H9 (cell line): ENCODE measurements around the gene CC2D2B. TPM values are rescaled to one million over a fixed set of nuclear protein-coding genes. Genes with fewer than 3 reads are reported as not detected.

Source experiments
- DNase-seq: peaks from one replicate; pipeline ENCODE4 v3.0.0-alpha.2; 2017
- H2AFZ ChIP-seq: one replicate; pipeline ENCODE4 v1.6.1; 2013; ENCODE audit warnings: mild to moderate bottlenecking, low read length, control low read depth, moderate library complexity
- H2AK5ac ChIP-seq: 2 replicates; pipeline ENCODE4 v1.6.1; 2013; ENCODE audit warnings: low read length, control low read depth, mixed read lengths; ENCODE audit not compliant: insufficient read length
- H2BK120ac ChIP-seq: one replicate; pipeline ENCODE4 v1.6.1; 2013; ENCODE audit warnings: low read depth, mild to moderate bottlenecking, low read length, control low read depth, inconsistent platforms; ENCODE audit not compliant: poor library complexity, severe bottlenecking
- H2BK12ac ChIP-seq: 2 replicates; pipeline ENCODE4 v1.6.1; 2013; ENCODE audit warnings: low read length, control low read depth, mixed read lengths, low read depth; ENCODE audit not compliant: insufficient read length
- H2BK15ac ChIP-seq: 2 replicates; pipeline ENCODE4 v1.6.1; 2013; ENCODE audit warnings: low read depth, low read length, control low read depth
- H2BK20ac ChIP-seq: one replicate; pipeline ENCODE4 v1.6.1; 2013; ENCODE audit warnings: low read depth, mild to moderate bottlenecking, low read length, control low read depth, inconsistent platforms; ENCODE audit not compliant: poor library complexity, severe bottlenecking
- H2BK5ac ChIP-seq: 2 replicates; pipeline ENCODE4 v1.6.1; 2013; ENCODE audit warnings: low read length, control low read depth, mixed read lengths; ENCODE audit not compliant: insufficient read length
- H3K14ac ChIP-seq: 2 replicates; pipeline ENCODE4 v1.6.1; 2013; ENCODE audit warnings: low read length, control low read depth; ENCODE audit not compliant: insufficient read depth
- H3K18ac ChIP-seq: 2 replicates; pipeline ENCODE4 v1.6.1; 2013; ENCODE audit warnings: low read depth, mild to moderate bottlenecking, mixed read lengths, low read length, control low read depth; ENCODE audit not compliant: insufficient read length
- H3K23ac ChIP-seq: 2 replicates; pipeline ENCODE4 v1.6.1; 2013; ENCODE audit warnings: low read length, control low read depth, mixed read lengths, low read depth; ENCODE audit not compliant: insufficient read length
- H3K23me2 ChIP-seq: 2 replicates; pipeline ENCODE4 v1.6.1; 2013; ENCODE audit warnings: low read depth, mild to moderate bottlenecking, mixed read lengths, low read length, control low read depth; ENCODE audit not compliant: insufficient read length, poor library complexity, severe bottlenecking
- H3K27ac ChIP-seq: 2 replicates; pipeline ENCODE4 v1.5.1; 2013; ENCODE audit warnings: low read length, control low read depth, mixed read lengths, low read depth; ENCODE audit not compliant: insufficient read length
- H3K27me3 ChIP-seq: 2 replicates; pipeline ENCODE4 v1.6.1; 2013; ENCODE audit warnings: low read length, control low read depth, inconsistent platforms; ENCODE audit not compliant: insufficient read depth
- H3K4ac ChIP-seq: 2 replicates; pipeline ENCODE4 v1.6.1; 2013; ENCODE audit warnings: low read depth, mild to moderate bottlenecking, control low read depth, inconsistent platforms, low read length, moderate library complexity
- H3K4me1 ChIP-seq: 2 replicates; pipeline ENCODE4 v1.6.1; 2013; ENCODE audit warnings: low read length, control low read depth, inconsistent platforms; ENCODE audit not compliant: insufficient read depth
- H3K4me2 ChIP-seq: 2 replicates; pipeline ENCODE4 v1.6.1; 2013; ENCODE audit warnings: low read length, control low read depth, mixed read lengths; ENCODE audit not compliant: insufficient read length, insufficient read depth
- H3K56ac ChIP-seq: 2 replicates; pipeline ENCODE4 v1.6.1; 2013; ENCODE audit warnings: low read depth, mild to moderate bottlenecking, mixed read lengths, low read length, control low read depth; ENCODE audit not compliant: insufficient read length
- H3K79me1 ChIP-seq: 2 replicates; pipeline ENCODE4 v1.6.1; 2013; ENCODE audit warnings: low read depth, mild to moderate bottlenecking, moderate library complexity, low read length, control low read depth, inconsistent platforms; ENCODE audit not compliant: insufficient read depth, poor library complexity, severe bottlenecking
- H3K79me2 ChIP-seq: 2 replicates; pipeline ENCODE4 v1.6.1; 2013; ENCODE audit warnings: low read length, control low read depth, inconsistent platforms; ENCODE audit not compliant: insufficient read depth
- H3K9ac ChIP-seq: 2 replicates; pipeline ENCODE4 v1.6.1; 2013; ENCODE audit warnings: low read length, control low read depth, mixed read lengths; ENCODE audit not compliant: insufficient read length; ENCODE audit errors: extremely low read depth
- H3K9me3 ChIP-seq: one replicate; pipeline ENCODE4 v1.6.1; 2013; ENCODE audit warnings: low read depth, low read length, inconsistent platforms; ENCODE audit not compliant: control insufficient read depth
- H3T11ph ChIP-seq: one replicate; pipeline ENCODE4 v1.6.1; 2013; ENCODE audit warnings: mild to moderate bottlenecking, low read length, control low read depth, inconsistent platforms
- H4K20me1 ChIP-seq: one replicate; pipeline ENCODE4 v1.6.1; 2013; ENCODE audit not compliant: control insufficient read depth, insufficient read length, insufficient read depth
- H4K5ac ChIP-seq: 2 replicates; pipeline ENCODE4 v1.6.1; 2013; ENCODE audit warnings: low read depth, mild to moderate bottlenecking, mixed read lengths, low read length, control low read depth; ENCODE audit not compliant: insufficient read length
- H4K8ac ChIP-seq: replicated peaks from 2 replicates; pipeline ENCODE4 v1.6.1; 2013; ENCODE audit warnings: low read length, control low read depth, mixed read lengths, low read depth; ENCODE audit not compliant: insufficient read length
- H4K91ac ChIP-seq: 2 replicates; pipeline ENCODE4 v1.6.1; 2013; ENCODE audit warnings: low read depth, mild to moderate bottlenecking, moderate library complexity, mixed read lengths, low read length, control low read depth; ENCODE audit not compliant: insufficient read length
- H3K27ac Mint-ChIP-seq, 3 experiments: 2 replicates in 2 of 3; 3 replicates in 1 of 3; pipeline ENCODE4 v1.8.0; 2020 to 2021; ENCODE audit warnings: mixed read lengths in 3 of 3, mild to moderate bottlenecking in 1 of 3, moderate library complexity in 1 of 3
- H3K27me3 Mint-ChIP-seq: 2 replicates; pipeline ENCODE4 v1.8.0; 2021; ENCODE audit warnings: low read depth, mild to moderate bottlenecking, moderate library complexity, mixed read lengths
- H3K36me3 Mint-ChIP-seq, 3 experiments: 2 replicates in 2 of 3; 3 replicates in 1 of 3; pipeline ENCODE4 v1.8.0; 2020 to 2021; ENCODE audit warnings: low read depth in 3 of 3, mixed read lengths in 3 of 3; ENCODE audit not compliant: insufficient read depth in 1 of 3
- H3K4me1 Mint-ChIP-seq, 2 experiments: 2 replicates each; pipeline ENCODE4 v1.8.0; 2020; ENCODE audit warnings: mixed read lengths in 2 of 2
- H3K4me3 Mint-ChIP-seq, 2 experiments: 2 replicates in 1 of 2; 3 replicates in 1 of 2; pipeline ENCODE4 v1.8.0; 2020 to 2021; ENCODE audit warnings: mild to moderate bottlenecking in 2 of 2, mixed read lengths in 2 of 2, moderate library complexity in 1 of 2
- H3K9me3 Mint-ChIP-seq, 2 experiments: 2 replicates in 1 of 2; 3 replicates in 1 of 2; pipeline ENCODE4 v1.8.0; 2020; ENCODE audit warnings: mild to moderate bottlenecking in 2 of 2, mixed read lengths in 2 of 2, moderate library complexity in 1 of 2
- WGBS: extraction: QIAGEN DNeasy Blood & Tissue Kit; methylation state at CpG from one replicate; pipeline ENCODE4 v1.1.7; 2013; ENCODE audit warnings: missing lambda C conversion rate, low lambda C conversion rate, mixed read lengths; ENCODE audit not compliant: insufficient read length; ENCODE audit errors: extremely low coverage; 5-methylcytosine and 5-hydroxymethylcytosine counted together
- total RNA-seq: library from RNA; stranded (reverse); gene quantifications from 2 replicates; pipeline ENCODE4 v1.2.1, GENCODE V29; 2021
- TF ChIP-seq, protein P1 (sequence below): fragments of 200-600 bp; sonication (generic); conservative IDR thresholded peaks from 3 replicates; pipeline ENCODE4 v1.8.0; 2021; ENCODE audit warnings: antibody characterized with exemption, mild to moderate bottlenecking

CC2D2B gene
- total RNA-seq, 1 experiment from 2014 or later = 0.72 TPM

DNA sequence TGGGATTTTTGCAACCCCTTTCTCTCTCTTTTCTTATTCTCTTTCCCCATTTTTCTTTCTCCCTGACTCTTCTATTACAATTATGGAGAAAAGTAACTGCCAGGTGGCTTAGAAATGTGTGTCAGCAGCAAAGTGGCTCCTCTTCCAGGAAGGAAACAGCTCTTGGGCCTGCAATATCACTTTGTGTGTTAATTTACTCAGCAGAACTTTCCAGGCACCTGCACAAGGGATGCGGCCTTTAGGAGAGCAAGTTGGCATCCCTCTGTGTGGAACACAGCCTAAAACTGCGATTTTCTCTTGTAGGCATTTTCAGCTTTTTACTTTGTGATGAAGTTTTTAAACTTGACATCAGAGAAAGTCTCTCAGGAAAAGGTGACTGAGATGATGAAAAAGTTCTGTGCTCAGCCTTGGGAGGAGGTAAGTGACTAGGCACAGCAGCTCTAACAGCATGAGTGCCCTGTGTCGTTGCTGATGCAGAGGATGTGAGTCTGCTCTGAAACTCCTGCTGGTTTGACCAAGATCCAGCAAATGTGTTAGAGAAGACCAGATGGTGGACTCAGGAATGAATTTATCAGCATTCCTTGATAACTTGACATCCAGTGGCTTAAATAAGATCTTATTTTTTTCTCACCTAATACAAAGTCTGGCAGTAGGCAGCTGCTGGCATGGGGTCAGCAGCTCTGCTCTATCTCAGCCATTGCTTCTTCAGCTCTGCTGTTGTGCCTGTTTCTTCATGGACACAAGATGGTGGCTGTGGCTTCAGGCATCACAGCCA, 47.4 kb upstream of the CC2D2B start:
- H3K9me3 Mint-ChIP-seq = peaks cover 5 to 7% of the 10 kb centered on the region in 2 experiments; a peak in 4 of 5 replicates
- Histone ChIP-seq H2AK5ac (no peak overlapping the region), H2AFZ (no peak overlapping the region), H2BK5ac (no peak overlapping the region), H2BK15ac (no peak overlapping the region), H2BK12ac (no peak overlapping the region), H4K5ac (no peak overlapping the region), H3K23me2 (no peaks in the 10 kb centered on the region), H3K18ac (no peak overlapping the region), H3K56ac (no peak overlapping the region), H3K27me3 (no peaks in the 10 kb centered on the region), H4K91ac (no peak overlapping the region), H3K23ac (no peak overlapping the region), H3K4me1 (no peaks in the 10 kb centered on the region), H3K9me3 (no peaks in the 10 kb centered on the region), H3T11ph (no peak overlapping the region), H3K4me2 (no peak overlapping the region), H3K27ac (no peak overlapping the region), H3K79me2 (no peaks in the 10 kb centered on the region; the same call in 1 of the 2 replicates), H2BK120ac (no peak overlapping the region), H3K9ac (no peak overlapping the region), H3K79me1 (no peaks in the 10 kb centered on the region), H3K4ac (no peak overlapping the region), H3K14ac (no peak overlapping the region), H4K8ac (no peak overlapping the region), H4K20me1 (no peaks in the 10 kb centered on the region), H2BK20ac (no peak overlapping the region)
- WGBS = no CpG with 5 or more reads among the region's 3 CpGs
- H3K4me3 Mint-ChIP-seq = no peak overlapping the region
- TF ChIP-seq, protein P1, sequence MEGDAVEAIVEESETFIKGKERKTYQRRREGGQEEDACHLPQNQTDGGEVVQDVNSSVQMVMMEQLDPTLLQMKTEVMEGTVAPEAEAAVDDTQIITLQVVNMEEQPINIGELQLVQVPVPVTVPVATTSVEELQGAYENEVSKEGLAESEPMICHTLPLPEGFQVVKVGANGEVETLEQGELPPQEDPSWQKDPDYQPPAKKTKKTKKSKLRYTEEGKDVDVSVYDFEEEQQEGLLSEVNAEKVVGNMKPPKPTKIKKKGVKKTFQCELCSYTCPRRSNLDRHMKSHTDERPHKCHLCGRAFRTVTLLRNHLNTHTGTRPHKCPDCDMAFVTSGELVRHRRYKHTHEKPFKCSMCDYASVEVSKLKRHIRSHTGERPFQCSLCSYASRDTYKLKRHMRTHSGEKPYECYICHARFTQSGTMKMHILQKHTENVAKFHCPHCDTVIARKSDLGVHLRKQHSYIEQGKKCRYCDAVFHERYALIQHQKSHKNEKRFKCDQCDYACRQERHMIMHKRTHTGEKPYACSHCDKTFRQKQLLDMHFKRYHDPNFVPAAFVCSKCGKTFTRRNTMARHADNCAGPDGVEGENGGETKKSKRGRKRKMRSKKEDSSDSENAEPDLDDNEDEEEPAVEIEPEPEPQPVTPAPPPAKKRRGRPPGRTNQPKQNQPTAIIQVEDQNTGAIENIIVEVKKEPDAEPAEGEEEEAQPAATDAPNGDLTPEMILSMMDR = no peak
- no peaks in the 10 kb centered on the region; a peak in 1 of 4 replicates for H3K4me1 Mint-ChIP-seq
- H3K36me3 Mint-ChIP-seq = peaks cover 0 to 8% (median 7%) of the 10 kb centered on the region in 3 experiments; a peak in 4 of 7 replicates
- no peaks in the 10 kb centered on the region for H3K27me3 Mint-ChIP-seq
- DNase-seq = no peak
- no peak overlapping the region; a peak in 1 of 7 replicates for H3K27ac Mint-ChIP-seq
